HG02840 (cell line): Measurements from ENCODE around the gene MICAL3.
"Not testable (repeated sequence)": the region's sequence is repeated elsewhere in the genome, so short reads cannot be mapped to it uniquely, and the experiment has no call there.

ENCODE experiments used
- ATAC-seq: cut with Tn5 transposase; IDR thresholded peaks from one replicate; pipeline ENCODE4 v1.9.1; 2021; ENCODE audit warnings: mild to moderate bottlenecking, moderate library complexity, moderate number of reproducible peaks; ENCODE audit not compliant: unreplicated experiment, low FRiP score

Gene MICAL3

DNA sequence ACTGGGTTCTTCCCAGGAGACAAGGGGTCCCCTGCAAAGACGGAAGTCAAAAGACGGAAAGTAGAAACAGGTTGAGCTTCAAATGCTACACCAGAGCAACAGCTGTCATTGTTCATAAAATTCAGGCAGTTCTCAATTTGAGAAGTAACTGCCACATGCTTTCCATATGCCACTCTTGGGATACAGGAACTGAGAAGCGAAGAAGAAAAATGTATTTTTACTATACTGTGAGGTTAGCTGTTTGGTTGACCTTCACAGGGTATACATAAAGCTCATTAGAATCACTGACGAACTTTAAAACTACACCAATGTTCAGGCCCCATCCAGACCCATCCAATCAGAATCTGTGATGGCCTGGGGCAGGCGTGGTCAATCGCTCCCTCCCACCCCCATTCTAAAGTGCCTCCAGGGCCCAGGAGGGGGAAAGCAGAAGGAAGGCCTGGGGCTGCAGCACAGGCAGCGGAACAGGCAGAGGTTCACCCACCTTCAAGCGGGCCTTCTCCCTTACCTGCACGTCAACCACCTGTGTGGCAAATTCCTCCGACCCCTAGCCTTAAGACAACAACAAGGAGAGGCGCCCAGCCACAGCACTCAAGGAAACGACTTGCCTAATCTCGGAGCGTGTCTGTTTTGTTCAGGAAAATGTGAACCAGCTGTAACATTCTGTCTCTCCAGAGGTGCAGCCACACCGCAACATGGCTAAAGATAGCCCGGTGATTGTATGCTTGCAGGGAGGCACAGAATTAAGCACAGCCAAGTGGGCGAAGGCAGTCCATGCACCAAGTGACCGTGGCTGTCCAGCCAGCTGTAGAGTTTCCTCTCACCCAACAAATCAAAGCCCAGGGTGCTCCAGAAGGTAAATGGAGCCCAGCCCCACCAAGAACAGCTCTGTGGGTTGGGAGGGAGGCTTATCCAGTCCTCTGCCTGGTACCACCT, 82.6 kb downstream of the MICAL3 start:
- no peak for ATAC-seq

GRCh38 chr22:17939579-17939978, 84.8 kb downstream of the MICAL3 start:
- no peak for ATAC-seq

DNA sequence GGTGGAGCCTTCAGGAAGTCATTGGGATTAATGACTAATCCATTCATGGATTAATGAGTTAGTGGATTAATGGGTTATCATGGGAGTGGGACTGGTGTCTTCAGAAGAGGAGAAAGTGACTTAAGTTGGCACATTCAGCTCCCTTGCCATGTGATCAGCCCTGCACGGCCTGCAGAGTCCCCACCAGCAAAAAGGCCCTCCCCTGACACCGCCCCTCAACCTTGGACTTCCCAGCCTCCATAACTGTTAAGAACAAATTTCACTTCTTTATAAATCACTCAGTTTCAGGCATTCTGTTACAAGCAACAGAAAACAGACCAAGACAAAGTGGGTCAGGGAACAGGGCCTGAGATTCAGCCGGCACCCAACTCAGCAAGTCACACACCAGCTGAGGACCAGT, 85.3 kb downstream of the MICAL3 start:
- ATAC-seq = no peak

GRCh38 chr22:17938484-17938924, 85.9 kb downstream of the MICAL3 start:
- ATAC-seq = no peak

- not testable (repeated sequence) for ATAC-seq
Observed at GRCh38 chr22:17932457-17932856, 91.9 kb downstream of the MICAL3 start.

- no peak for ATAC-seq
Observed at GRCh38 chr22:17931400-17931825, 92.9 kb downstream of the MICAL3 start.

GRCh38 chr22:17930455-17931313, 93.7 kb downstream of the MICAL3 start:
- no peak for ATAC-seq

DNA sequence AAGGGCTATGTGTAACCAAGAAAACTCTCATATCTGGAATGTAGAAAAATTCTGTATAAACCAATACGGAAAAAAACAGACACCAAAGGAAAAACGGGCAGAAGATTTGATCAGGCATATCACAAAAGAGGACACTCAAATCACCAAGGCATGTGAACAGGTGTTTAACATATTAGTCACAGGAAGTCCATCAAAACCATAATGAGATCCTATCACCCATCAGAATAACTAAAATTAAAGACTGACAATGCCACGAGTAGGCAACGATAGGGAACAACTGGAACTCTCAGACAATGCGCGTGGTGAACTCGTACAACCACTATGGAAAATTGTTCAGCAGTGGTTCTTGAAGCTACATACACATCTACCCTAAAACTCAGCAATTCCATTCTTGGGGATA, 94.5 kb downstream of the MICAL3 start:
- no peak for ATAC-seq

DNA sequence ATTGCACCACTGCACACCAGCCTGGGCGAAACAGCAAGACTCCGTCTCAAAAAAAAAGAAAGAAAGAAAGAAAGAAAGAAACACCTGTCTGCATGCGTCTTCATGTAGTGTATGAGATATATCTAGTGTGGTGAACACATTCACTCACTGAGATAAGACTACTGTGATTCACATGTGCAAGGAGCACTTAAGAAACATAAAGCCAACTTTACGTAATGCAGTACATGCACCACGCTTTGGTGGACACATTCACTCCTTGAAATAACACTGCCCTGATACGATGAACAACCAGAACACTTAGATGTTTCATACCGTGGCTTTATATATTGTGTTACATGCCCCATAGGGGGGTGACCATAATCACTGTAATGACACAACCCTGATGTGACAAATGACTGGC, 96.0 kb downstream of the MICAL3 start:
- ATAC-seq = no peak

- ATAC-seq = no peak
Observed at GRCh38 chr22:17927062-17927461, 97.3 kb downstream of the MICAL3 start.

- ATAC-seq = no peak
Observed at GRCh38 chr22:17926516-17926915, 97.8 kb downstream of the MICAL3 start.

- no peak for ATAC-seq
Observed at GRCh38 chr22:17925431-17925841, 98.9 kb downstream of the MICAL3 start.

- ATAC-seq = no peak
Observed at GRCh38 chr22:17924735-17925364, 99.5 kb downstream of the MICAL3 start.

DNA sequence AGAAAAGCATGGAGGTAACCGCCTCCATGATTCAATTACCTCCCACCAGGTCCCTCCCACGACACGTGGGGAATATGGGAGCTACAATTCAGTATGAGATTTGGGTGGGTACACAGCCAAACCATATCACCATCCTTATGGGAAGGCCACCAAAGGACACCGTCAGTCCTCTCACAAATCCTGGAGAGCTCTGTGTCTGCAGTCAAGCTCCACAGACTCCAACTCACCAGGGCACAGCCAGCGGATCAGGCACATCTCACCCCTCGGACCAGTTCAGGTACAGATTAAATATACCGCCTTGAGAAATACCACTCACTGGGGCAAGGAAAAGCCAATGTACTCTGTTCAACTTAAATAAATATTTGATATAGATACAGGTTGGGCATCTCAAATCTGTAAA, 100.3 kb downstream of the MICAL3 start:
- no peak for ATAC-seq

GRCh38 chr22:17922925-17923903, 101.1 kb downstream of the MICAL3 start:
- ATAC-seq = no peak

DNA sequence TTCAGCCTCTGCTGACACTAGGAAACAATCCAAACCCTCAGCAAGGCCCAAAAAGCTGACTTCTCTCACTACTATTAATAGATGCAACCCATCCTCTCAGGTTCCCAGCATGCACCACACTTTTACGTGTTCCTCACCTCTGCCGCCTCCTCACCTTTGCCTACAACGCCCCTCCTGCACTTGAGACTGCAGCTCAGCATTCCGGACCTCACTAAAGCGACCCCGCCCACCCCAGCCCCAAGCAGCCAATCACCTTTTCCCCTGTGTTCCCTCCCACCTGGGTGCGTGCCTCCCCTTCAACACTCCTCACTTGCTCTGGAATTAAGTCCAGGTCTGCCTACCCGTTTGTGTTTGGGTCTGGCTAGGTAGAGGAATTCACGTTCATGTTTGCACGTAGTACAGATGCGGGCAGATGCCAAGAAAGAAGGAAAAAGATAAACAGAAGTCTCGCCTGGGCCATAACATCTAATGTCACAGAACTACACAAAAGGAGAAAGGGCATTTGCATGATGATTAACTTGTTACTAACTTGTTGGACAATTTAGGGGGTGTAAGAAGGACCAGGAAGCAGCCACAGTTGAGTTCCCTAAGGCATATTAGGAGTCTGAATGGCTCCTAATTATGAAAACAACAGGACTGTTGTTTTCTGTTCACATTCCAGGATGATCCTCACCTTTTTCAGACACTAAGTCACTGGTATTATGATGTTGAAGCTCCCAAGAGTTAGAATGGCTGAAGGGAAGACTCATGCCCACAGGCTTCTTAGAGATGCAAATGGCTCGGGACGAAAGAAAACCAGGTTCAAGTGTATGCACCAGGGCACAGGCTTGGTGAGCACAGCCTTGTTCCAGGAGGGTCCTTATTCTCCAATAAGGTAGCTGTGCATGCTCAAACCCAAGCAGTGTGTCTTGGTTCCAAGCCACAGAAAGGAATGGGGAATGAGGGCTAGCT, 102.2 kb downstream of the MICAL3 start:
- ATAC-seq = no peak

DNA sequence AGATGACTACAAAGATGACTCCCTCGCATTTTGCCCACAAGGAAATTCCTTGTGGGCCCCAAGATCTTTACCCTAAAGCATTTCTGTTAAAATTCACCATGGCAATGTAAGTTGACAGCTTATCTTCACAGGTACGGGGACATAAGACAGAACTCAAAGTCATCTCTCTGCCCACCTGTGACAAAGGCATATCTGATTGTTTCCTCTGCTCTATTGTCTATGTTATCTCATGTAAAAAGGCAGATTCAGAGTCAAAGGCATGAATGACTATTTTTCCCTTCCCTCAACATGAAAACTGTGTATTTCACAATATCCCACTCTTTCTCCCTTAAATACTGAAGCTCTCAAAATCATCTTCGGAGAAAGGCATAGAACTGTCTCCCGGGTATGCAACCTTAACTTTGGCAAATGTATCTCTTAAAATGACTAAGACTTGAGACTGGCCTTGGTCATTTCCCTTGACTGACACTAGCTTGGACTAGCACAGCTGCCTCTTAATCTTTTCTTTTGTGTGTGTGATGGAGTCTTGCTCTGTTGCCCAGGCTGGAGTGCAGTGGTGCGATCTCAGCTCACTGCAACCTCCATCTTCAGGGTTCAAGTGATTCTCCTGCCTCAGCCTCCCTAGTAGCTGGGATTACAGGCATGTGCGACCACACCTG, 103.2 kb downstream of the MICAL3 start:
- ATAC-seq = no peak

- no peak for ATAC-seq
Observed at GRCh38 chr22:17920145-17920605, 104.2 kb downstream of the MICAL3 start.
